Loucy (cell line): ENCODE measurements around the gene UGP2.

Experiments
- EZH2phosphoT487 ChIP-seq: fragments of 200-600 bp; IDR thresholded peaks from 2 replicates; pipeline ENCODE4 v1.6.1; 2018; ENCODE audit warnings: antibody characterized with exemption, mild to moderate bottlenecking, moderate library complexity, borderline replicate concordance
- TF ChIP-seq, protein P1 (sequence below): fragments of 200-600 bp; sonication (generic); conservative IDR thresholded peaks from 2 replicates; pipeline ENCODE4 v1.5.1; 2014; ENCODE audit warnings: mild to moderate bottlenecking, antibody characterized with exemption, low read length

DNA sequence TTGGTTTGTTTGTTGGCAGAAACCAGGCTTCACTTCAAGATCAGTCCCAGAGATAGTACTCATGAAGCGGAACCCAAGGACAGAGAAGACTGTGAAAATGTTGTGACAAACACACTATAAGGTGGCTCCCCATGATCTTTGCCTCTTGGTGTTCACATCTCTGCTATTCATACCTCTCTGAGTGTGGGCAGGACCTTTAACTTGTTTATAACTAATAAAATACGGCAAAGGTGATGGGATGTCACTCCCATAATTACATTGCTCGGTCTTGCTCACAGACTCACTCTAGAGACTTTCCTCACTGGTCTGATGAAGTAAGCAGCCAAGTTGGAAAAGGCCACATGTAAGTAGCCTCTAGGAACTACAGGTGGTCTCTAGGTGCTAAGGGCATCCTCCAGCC, 30.6 kb upstream of the UGP2 start:
- TF ChIP-seq EZH2phosphoT487, result no peak
- TF ChIP-seq, protein P1, sequence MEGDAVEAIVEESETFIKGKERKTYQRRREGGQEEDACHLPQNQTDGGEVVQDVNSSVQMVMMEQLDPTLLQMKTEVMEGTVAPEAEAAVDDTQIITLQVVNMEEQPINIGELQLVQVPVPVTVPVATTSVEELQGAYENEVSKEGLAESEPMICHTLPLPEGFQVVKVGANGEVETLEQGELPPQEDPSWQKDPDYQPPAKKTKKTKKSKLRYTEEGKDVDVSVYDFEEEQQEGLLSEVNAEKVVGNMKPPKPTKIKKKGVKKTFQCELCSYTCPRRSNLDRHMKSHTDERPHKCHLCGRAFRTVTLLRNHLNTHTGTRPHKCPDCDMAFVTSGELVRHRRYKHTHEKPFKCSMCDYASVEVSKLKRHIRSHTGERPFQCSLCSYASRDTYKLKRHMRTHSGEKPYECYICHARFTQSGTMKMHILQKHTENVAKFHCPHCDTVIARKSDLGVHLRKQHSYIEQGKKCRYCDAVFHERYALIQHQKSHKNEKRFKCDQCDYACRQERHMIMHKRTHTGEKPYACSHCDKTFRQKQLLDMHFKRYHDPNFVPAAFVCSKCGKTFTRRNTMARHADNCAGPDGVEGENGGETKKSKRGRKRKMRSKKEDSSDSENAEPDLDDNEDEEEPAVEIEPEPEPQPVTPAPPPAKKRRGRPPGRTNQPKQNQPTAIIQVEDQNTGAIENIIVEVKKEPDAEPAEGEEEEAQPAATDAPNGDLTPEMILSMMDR, result no peak
